ENCODE measurements around the gene PAQR5. TPM values are rescaled to one million over a fixed set of nuclear protein-coding genes. Genes with fewer than 3 reads are reported as not detected.

The PAQR5 gene
- total and polyA plus RNA-seq, 10 donors: 0.03 to 0.58 (median 0.27) TPM; not detected in 5

DNA sequence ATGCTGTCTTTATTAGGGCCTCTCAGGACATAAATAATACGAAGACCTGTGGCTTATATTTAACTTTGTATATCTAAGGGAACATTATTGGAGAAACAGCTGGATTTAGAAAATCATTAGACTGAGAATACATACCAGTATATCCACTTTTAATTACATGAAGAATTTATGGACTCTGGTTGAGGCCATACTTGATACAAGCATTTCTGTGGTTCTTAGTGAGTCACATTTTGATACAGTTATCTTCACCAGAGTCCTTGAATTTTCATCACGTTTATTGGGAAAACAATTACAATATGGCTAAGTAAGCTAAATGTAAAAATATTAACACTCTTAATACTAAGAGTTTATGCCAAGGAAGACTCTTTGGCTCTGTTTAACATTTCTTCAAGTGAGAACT lies 125.3 kb downstream of the PAQR5 start:
- Histone ChIP-seq H3K36me3 (peaks cover 0 to 54% (median 0%) of the 10 kb centered on the region in 6 donors), H3K27ac (no peak overlapping the region), H3K27me3 (replicated peaks in 1 of 7) (no peaks in the 10 kb centered on the region), H3K4me1 (no peaks in the 10 kb centered on the region), H3K4me3 (no peak overlapping the region), H3K9me3 (no peaks in the 10 kb centered on the region)
- intact Hi-C loops (cut with DNase I; ENCODE audit: low total_unique reads): no loop called here
- TF ChIP-seq POLR2AphosphoS5 (IDR thresholded peaks at IDR 0.05) (no peak), POLR2A (IDR thresholded peaks at IDR 0.05) (no peak)
- TF ChIP-seq, protein P1, sequence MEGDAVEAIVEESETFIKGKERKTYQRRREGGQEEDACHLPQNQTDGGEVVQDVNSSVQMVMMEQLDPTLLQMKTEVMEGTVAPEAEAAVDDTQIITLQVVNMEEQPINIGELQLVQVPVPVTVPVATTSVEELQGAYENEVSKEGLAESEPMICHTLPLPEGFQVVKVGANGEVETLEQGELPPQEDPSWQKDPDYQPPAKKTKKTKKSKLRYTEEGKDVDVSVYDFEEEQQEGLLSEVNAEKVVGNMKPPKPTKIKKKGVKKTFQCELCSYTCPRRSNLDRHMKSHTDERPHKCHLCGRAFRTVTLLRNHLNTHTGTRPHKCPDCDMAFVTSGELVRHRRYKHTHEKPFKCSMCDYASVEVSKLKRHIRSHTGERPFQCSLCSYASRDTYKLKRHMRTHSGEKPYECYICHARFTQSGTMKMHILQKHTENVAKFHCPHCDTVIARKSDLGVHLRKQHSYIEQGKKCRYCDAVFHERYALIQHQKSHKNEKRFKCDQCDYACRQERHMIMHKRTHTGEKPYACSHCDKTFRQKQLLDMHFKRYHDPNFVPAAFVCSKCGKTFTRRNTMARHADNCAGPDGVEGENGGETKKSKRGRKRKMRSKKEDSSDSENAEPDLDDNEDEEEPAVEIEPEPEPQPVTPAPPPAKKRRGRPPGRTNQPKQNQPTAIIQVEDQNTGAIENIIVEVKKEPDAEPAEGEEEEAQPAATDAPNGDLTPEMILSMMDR (IDR thresholded peaks at IDR 0.05 in 8 of 11, conservative IDR thresholded peaks at IDR 0.05 in 3 of 11): no peak
- WGBS, 5 donors: 90 to 97% (median 97%) methylated on average over 2 of the region's 2 CpGs
- no peak for DNase-seq

DNA sequence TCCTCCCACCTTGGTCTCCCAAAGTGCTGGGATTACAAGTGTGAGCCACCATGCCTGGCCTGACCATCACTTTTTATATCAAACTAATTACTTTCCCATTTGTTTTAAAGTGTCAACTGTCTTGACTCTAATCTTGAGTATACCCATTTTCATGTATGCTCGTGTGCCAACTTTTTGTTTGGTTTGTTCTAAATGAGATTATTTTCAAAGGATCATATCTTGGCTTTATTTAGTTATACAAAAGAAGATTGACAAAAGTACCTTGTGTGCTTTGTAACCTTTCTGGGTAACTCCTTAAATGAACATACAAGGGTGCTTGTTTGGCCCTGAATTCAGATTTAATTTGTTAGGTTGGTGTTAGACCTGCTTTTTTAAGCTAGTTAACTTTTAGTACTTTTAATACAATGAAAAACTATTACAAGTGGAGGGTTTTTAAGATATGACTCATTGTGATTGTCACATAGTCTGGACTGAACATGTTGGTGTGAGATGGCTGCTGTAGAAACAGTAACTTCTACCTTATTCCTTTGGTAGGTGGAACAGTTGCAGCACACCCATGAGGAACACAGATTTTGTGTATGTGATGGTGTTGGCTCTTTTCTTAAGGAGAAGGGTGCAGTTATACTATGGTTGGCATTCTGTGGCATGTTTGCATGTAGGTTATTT lies 126.2 kb downstream of the PAQR5 start:
- intact Hi-C loops (cut with DNase I; ENCODE audit: low total_unique reads): no loop called here
- no peaks in the 10 kb centered on the region for H3K27me3 ChIP-seq (replicated peaks in 1 of 7)
- H3K36me3 ChIP-seq: peaks cover 0 to 60% (median 0%) of the 10 kb centered on the region in 6 donors
- no peak for TF ChIP-seq POLR2AphosphoS5 (IDR thresholded peaks at IDR 0.05)
- TF ChIP-seq, protein P1 (IDR thresholded peaks at IDR 0.05 in 8 of 11, conservative IDR thresholded peaks at IDR 0.05 in 3 of 11): no peak
- no peak for TF ChIP-seq POLR2A (IDR thresholded peaks at IDR 0.05)
- no peaks in the 10 kb centered on the region for H3K4me1 ChIP-seq
- 91 to 100% (median 97%) methylated on average over 1 of the region's 1 CpG for WGBS, 5 donors
- H3K27ac ChIP-seq: no peak overlapping the region
- no peak for DNase-seq
- H3K9me3 ChIP-seq: no peaks in the 10 kb centered on the region
- no peak overlapping the region for H3K4me3 ChIP-seq

DNA sequence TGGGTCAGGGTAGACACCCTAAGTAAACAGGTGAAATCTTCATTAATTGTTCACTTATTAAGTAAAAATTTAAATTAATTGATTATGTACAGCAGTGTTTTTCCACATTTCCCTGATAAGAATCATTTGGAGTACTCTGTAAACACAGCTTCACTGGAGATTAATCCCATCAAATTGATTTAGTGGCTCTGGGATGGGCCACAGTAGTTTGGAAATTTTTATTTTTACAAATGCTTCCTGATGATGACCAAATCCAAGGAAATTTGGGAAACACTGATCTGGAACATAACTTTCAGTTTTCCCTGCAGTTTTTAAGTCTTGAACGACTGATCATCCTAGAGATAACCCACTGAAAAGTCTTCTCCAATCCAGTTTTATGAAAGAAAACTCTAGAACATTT lies 135.1 kb downstream of the PAQR5 start:
- Histone ChIP-seq H3K27me3 (replicated peaks in 1 of 7) (no peaks in the 10 kb centered on the region), H3K36me3 (peaks cover 0 to 44% (median 0%) of the 10 kb centered on the region in 6 donors), H3K9me3 (no peaks in the 10 kb centered on the region), H3K27ac (no peak overlapping the region), H3K4me3 (no peak overlapping the region), H3K4me1 (no peaks in the 10 kb centered on the region)
- WGBS, 5 donors: 92 to 100% (median 97%) methylated on average over 1 of the region's 1 CpG
- intact Hi-C loops (cut with DNase I; ENCODE audit: low total_unique reads): no loop called here
- TF ChIP-seq POLR2AphosphoS5 (IDR thresholded peaks at IDR 0.05) (no peak), POLR2A (IDR thresholded peaks at IDR 0.05) (no peak)
- TF ChIP-seq, protein P1 (IDR thresholded peaks at IDR 0.05 in 8 of 11, conservative IDR thresholded peaks at IDR 0.05 in 3 of 11): no peak
- no peak for DNase-seq

GRCh38 chr15:69434238-69434637 lies 135.5 kb downstream of the PAQR5 start:
- Histone ChIP-seq H3K27ac (no peak overlapping the region), H3K27me3 (replicated peaks in 1 of 7) (no peaks in the 10 kb centered on the region), H3K4me3 (no peak overlapping the region), H3K36me3 (peaks cover 0 to 45% (median 0%) of the 10 kb centered on the region in 6 donors), H3K4me1 (no peaks in the 10 kb centered on the region), H3K9me3 (no peaks in the 10 kb centered on the region)
- no peak for DNase-seq
- TF ChIP-seq, protein P1 (IDR thresholded peaks at IDR 0.05 in 8 of 11, conservative IDR thresholded peaks at IDR 0.05 in 3 of 11): no peak
- TF ChIP-seq POLR2A (IDR thresholded peaks at IDR 0.05) (no peak), POLR2AphosphoS5 (IDR thresholded peaks at IDR 0.05) (no peak)
- 93 to 98% (median 95%) methylated on average over 5 of the region's 5 CpGs for WGBS, 5 donors
- intact Hi-C loops (cut with DNase I; ENCODE audit: low total_unique reads): no loop called here
